Lung (tissue), 12 donors: Measurements from ENCODE around the gene KDM5B. TPM values are rescaled to one million over a fixed set of nuclear protein-coding genes. Genes with fewer than 3 reads are reported as not detected.

Experiments used
- ATAC-seq: fragments of 200-7000 bp; cut with Tn5 transposase; one replicate; pipeline ENCODE4 v1.9.1; 2020; ENCODE audit warnings: moderate number of reproducible peaks; ENCODE audit not compliant: insufficient read depth, low FRiP score
- DNase-seq, 3 donors: peaks; one replicate each; pipeline ENCODE4 v3.0.0-alpha.2; 2013 to 2017
- H3K27ac ChIP-seq, 2 donors: one replicate each; pipeline ENCODE4 v1.5.1; 2013; ENCODE audit warnings: mild to moderate bottlenecking in 2 of 2, moderate library complexity in 2 of 2, control low read depth in 1 of 2, inconsistent platforms in 1 of 2, low read depth in 1 of 2, low read length in 1 of 2
- H3K27me3 ChIP-seq, 3 donors: one replicate each; pipeline ENCODE4 v1.5.1; 2013; ENCODE audit warnings: low read length in 2 of 3; ENCODE audit not compliant: control insufficient read depth in 3 of 3, insufficient read depth in 3 of 3
- H3K36me3 ChIP-seq, 4 donors: one replicate each; pipeline ENCODE4 v1.5.1; 2013; ENCODE audit warnings: low read length in 4 of 4, mild to moderate bottlenecking in 1 of 4, moderate library complexity in 1 of 4; ENCODE audit not compliant: control insufficient read depth in 4 of 4, insufficient read depth in 4 of 4
- H3K4me1 ChIP-seq, 5 donors: one replicate each; pipeline ENCODE4 v1.5.1; 2013; ENCODE audit warnings: low read length in 5 of 5, mild to moderate bottlenecking in 2 of 5, moderate library complexity in 1 of 5; ENCODE audit not compliant: control insufficient read depth in 5 of 5, insufficient read depth in 5 of 5
- H3K4me3 ChIP-seq: one replicate; pipeline ENCODE4 v1.5.1; 2013; ENCODE audit warnings: mild to moderate bottlenecking, control low read depth, moderate library complexity
- H3K9ac ChIP-seq, 2 donors: one replicate each; pipeline ENCODE4 v1.5.1; 2013; ENCODE audit warnings: low read length in 2 of 2, control low read depth in 1 of 2; ENCODE audit not compliant: insufficient read depth in 1 of 2
- H3K9me3 ChIP-seq, 4 donors: one replicate each; pipeline ENCODE4 v1.5.1; 2013; ENCODE audit warnings: low read length in 3 of 4, mild to moderate bottlenecking in 1 of 4, moderate library complexity in 1 of 4; ENCODE audit not compliant: control insufficient read depth in 4 of 4, insufficient read depth in 3 of 4
- WGBS, 2 donors: extraction: QIAGEN DNeasy Blood & Tissue Kit; methylation state at CpG; one replicate each; pipeline ENCODE4 v1.1.7; 2013; 5-methylcytosine and 5-hydroxymethylcytosine counted together
- polyA plus RNA-seq, 2 donors: library from polyadenylated mRNA; stranded (reverse); fragments of 200-250 nt; gene quantifications; one replicate each; pipeline ENCODE4 v1.2.1, GENCODE V29; 2013
- total RNA-seq, 2 donors: library from RNA; depleted of rRNA in 1 of 2; stranded (reverse); fragments of >200 nt in 1 of 2; gene quantifications; one replicate each; pipeline ENCODE4 v1.2.1, GENCODE V29; 2014 to 2021
- TF ChIP-seq, protein P1 (sequence below): IDR thresholded peaks from 2 replicates; pipeline ENCODE4 v1.5.1; 2012; ENCODE audit warnings: mild to moderate bottlenecking; ENCODE audit errors: control extremely low read depth, extremely low read depth
- donor health status: control.
- donor health status: control.
- donor health status: Bipolar disorder and iron deficiency.
- donor health status: healthy.
- donor health status: DM: yes; HTN: yes; CAD: no.

The KDM5B gene
- total and polyA plus RNA-seq, 4 donors, result 11.2 to 247 (median 31.6) TPM

DNA sequence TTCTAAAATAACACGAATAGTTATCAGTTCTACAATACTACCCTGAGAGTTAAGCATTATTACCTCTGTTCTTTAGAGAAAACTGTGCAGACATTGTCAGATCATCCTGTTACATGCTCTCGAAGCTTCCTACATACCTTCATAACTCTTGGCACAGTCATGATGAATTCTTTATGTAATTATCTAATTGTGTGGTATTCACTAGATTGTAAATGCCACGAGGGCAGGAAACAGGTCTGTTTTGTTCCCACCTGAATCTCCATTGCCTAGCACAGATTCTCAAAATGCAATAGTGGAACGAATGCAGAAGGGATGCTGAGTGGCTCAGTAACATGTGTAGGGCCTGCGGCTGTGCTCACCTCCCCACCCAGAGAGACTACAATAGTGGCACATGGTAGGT, 101.4 kb downstream of the KDM5B start:
- no peaks in the 10 kb centered on the region for H3K36me3 ChIP-seq
- WGBS, 2 donors, result 78 to 87% methylated on average over 5 of the region's 5 CpGs

GRCh38 chr1:202704601-202705000, 103.6 kb downstream of the KDM5B start:
- no peak overlapping the region for H3K9ac ChIP-seq
- H3K4me1 ChIP-seq, result peaks cover 0 to 3% (median 0%) of the 10 kb centered on the region in 5 donors
- peaks cover 0 to 24% (median 11%) of the 10 kb centered on the region in 3 donors for H3K27me3 ChIP-seq
- DNase-seq (no peak), ATAC-seq (no peak)
- no peaks in the 10 kb centered on the region for H3K36me3 ChIP-seq
- no peaks in the 10 kb centered on the region for H3K9me3 ChIP-seq
- H3K27ac ChIP-seq, result no peak overlapping the region
- TF ChIP-seq, protein P1, sequence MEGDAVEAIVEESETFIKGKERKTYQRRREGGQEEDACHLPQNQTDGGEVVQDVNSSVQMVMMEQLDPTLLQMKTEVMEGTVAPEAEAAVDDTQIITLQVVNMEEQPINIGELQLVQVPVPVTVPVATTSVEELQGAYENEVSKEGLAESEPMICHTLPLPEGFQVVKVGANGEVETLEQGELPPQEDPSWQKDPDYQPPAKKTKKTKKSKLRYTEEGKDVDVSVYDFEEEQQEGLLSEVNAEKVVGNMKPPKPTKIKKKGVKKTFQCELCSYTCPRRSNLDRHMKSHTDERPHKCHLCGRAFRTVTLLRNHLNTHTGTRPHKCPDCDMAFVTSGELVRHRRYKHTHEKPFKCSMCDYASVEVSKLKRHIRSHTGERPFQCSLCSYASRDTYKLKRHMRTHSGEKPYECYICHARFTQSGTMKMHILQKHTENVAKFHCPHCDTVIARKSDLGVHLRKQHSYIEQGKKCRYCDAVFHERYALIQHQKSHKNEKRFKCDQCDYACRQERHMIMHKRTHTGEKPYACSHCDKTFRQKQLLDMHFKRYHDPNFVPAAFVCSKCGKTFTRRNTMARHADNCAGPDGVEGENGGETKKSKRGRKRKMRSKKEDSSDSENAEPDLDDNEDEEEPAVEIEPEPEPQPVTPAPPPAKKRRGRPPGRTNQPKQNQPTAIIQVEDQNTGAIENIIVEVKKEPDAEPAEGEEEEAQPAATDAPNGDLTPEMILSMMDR, result no peak
- WGBS, 2 donors, result 66 to 78% methylated on average over 4 of the region's 4 CpGs
- no peak overlapping the region for H3K4me3 ChIP-seq

More for the DNA sequence above, 101.4 kb downstream of the KDM5B start:
- DNase-seq (no peak), ATAC-seq (no peak)
- H3K27ac ChIP-seq, result no peak overlapping the region
- no peak overlapping the region for H3K9ac ChIP-seq
- peaks cover 0 to 17% (median 0%) of the 10 kb centered on the region in 5 donors for H3K4me1 ChIP-seq
- peaks cover 2 to 30% (median 11%) of the 10 kb centered on the region in 3 donors for H3K27me3 ChIP-seq
- H3K9me3 ChIP-seq, result no peaks in the 10 kb centered on the region
- no peak overlapping the region for H3K4me3 ChIP-seq
- TF ChIP-seq, protein P1, result no peak

DNA sequence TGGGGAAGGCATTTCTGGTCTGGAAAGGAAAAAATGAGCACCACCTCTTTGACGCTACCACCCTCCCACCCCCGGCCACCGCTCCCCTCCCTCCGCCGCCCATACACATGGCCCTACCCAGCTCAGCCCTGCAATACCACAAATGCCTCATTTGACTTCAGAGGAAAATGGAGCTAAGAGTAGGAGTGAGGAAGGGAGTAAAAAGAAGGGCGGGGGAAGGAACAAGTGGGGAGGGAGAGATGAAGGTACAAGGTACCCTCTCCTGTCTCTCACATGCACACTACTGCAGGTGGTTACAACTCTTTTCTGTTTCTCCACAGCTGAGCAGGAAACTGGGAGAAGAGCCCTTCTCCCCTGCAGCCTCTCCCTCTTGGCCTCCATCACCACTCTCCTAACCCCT, 105.0 kb downstream of the KDM5B start:
- no peak overlapping the region for H3K9ac ChIP-seq
- 74 to 78% methylated on average over 6 of the region's 6 CpGs for WGBS, 2 donors
- peaks cover 0 to 12% (median 10%) of the 10 kb centered on the region in 3 donors for H3K27me3 ChIP-seq
- no peak overlapping the region for H3K27ac ChIP-seq
- H3K4me3 ChIP-seq, result no peak overlapping the region
- ATAC-seq (no peak), DNase-seq (no peak)
- no peaks in the 10 kb centered on the region for H3K9me3 ChIP-seq
- H3K4me1 ChIP-seq, result no peaks in the 10 kb centered on the region
- TF ChIP-seq, protein P1, result no peak
- H3K36me3 ChIP-seq, result no peaks in the 10 kb centered on the region

GRCh38 chr1:202702088-202702487, 106.1 kb downstream of the KDM5B start:
- TF ChIP-seq, protein P1, result no peak
- 58 to 77% methylated on average over 5 of the region's 5 CpGs for WGBS, 2 donors

More at GRCh38 chr1:202702088-202702487, 106.1 kb downstream of the KDM5B start:
- H3K27ac ChIP-seq, result no peak overlapping the region
- no peaks in the 10 kb centered on the region for H3K36me3 ChIP-seq
- ATAC-seq (no peak), DNase-seq (no peak)
- H3K9me3 ChIP-seq, result no peaks in the 10 kb centered on the region
- H3K9ac ChIP-seq, result no peak overlapping the region
- H3K4me1 ChIP-seq, result no peaks in the 10 kb centered on the region
- no peak overlapping the region for H3K4me3 ChIP-seq
- H3K27me3 ChIP-seq, result peaks cover 0 to 6% (median 4%) of the 10 kb centered on the region in 3 donors
